Measurements from ENCODE around the gene ZDHHC3.
"Not testable (repeated sequence)": the region's sequence is repeated elsewhere in the genome, so short reads cannot be mapped to it uniquely, and the experiment has no call there.

Gene ZDHHC3

DNA sequence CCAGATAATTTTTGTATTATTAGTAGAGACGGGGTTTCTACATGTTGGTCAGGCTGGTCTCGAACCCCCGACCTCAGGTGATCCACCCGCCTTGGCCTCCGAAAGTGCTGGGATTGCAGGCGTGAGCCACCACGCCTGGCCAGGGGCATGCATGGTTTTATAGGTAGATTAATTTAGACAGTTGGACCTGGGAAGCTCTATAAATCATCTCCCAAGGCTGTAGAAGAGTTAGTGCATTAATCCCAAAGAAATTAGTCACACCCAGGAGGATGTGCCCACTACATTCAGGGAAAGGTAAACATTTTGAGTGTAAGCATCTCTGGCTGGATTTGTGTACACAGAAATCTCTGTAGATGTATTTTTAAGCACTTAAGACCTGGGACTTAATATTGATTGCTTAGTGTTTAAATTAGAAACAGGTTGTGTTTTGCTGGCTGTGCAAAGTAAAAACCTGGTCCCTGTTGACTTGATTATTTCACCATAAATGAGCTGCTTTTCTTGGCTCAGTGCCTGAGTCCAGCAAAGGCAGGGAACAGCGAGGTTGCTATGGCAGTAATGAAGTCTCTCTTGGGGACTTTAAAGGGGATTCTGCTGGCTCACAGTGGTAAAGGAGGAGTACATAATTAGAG lies 19.3 kb upstream of the ZDHHC3 start:
- DNase-seq (ENCODE audit: low read depth): no peak

GRCh38 chr3:44993471-44994205 lies 17.7 kb upstream of the ZDHHC3 start:
- no peak for DNase-seq (ENCODE audit: low read depth)

DNA sequence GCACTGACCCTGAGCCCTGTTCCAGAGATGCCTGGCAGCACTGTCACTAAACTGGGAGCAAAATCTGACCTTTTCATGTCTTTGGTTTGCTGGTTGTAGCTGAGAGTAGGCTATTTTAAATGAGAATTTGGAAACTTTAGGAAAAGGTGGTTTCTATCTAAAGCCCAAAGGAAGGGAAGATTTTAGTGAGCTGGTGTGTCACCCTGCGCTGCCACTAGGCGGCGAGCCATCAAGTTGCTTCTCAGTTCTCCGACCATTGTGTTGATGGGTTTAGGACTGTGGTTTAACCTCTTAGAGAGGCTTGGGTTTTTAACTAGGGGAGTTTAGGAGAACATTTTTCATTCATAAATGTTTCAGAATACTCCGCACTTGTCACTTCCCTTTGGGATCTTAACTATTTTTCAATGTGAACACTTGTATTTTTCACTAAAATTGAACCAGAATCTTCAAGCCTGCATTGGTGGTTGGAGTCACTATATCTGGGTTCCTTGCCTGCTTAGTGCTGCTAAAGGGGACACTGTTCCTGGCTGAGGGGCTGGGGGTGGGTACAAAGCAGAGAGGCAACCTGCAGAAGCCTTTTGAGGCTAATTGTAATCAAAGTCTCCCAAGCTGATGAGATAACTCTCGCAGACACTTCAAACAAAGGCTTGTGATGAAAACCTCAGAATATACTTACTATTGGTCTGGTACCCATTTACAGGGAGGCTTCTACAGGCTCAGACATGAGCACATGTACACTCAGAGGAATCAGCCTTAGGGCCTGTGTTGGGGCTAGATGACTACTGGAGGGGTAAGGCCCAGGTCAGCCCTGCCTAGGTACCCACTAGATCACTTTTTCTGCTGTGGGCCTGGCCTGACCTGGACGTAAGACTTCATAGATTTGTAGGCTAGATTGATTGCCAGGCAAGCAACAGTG lies 16.8 kb upstream of the ZDHHC3 start:
- DNase-seq (ENCODE audit: low read depth): no peak

GRCh38 chr3:44991326-44991725 lies 15.4 kb upstream of the ZDHHC3 start:
- no peak for DNase-seq (ENCODE audit: low read depth)

GRCh38 chr3:44989636-44990373 lies 13.8 kb upstream of the ZDHHC3 start:
- no peak for DNase-seq (ENCODE audit: low read depth)

DNA sequence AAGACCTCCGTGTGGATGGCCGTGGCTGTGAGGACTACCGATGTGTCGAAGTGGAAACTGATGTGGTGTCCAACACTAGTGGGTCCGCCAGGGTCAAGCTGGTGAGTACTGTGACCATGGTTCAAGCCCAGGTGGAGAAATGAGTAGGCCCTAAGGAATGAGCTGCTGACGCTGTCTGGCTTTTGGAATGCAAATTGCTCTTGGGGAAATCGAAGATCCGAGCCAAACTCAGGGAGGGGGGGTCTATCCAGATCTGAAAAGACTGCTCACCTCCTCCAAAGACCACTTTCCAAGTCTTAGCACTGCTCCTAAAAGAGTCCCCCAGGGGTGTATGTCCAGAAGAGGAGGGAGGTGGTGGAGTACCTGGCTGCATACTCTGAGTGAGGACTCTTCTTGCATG lies 13.2 kb upstream of the ZDHHC3 start:
- DNase-seq (ENCODE audit: low read depth): no peak

DNA sequence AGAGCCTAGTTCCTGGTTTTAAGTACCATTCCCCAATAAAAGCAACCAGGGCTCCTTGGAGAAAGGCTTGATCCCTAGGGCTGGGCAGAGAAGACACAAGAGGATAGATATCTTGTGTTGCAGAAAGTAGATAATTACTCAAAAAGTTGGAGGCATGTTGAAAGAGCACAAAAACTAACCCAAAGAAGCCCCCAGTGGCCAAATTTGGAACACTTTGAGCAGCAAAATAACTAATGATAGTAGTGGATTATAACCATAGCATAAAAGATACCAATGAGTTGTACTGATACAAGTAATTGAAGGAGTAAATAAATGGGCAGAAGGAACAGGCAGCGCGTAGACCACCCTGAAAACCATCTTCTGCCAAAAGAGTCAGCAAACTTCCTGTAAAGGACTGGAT lies 12.1 kb upstream of the ZDHHC3 start:
- no peak for DNase-seq (ENCODE audit: low read depth)

DNA sequence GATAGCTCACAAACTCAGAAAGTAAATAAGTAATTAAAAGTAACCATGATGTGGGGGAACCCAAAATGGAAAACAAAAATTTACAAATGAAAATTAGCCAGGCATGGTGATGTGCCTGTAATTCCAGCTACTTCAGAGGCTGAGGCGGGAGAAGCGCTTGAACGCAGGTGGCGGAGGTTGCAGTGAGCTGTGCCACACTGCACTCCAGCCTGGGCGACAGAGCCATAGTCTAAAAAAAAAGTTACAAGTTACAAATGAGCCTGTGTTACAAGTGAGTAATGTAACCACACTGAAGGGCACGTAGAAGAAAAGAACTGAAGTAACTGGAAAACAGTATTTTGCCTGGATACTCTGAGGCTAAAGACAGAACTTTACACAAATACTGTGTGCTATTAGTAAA lies 11.4 kb upstream of the ZDHHC3 start:
- no peak for DNase-seq (ENCODE audit: low read depth)

GRCh38 chr3:44986330-44986729 lies 10.4 kb upstream of the ZDHHC3 start:
- DNase-seq (ENCODE audit: low read depth): not testable (repeated sequence)

GRCh38 chr3:44984335-44984734 lies 8.4 kb upstream of the ZDHHC3 start:
- no peak for DNase-seq (ENCODE audit: low read depth)

DNA sequence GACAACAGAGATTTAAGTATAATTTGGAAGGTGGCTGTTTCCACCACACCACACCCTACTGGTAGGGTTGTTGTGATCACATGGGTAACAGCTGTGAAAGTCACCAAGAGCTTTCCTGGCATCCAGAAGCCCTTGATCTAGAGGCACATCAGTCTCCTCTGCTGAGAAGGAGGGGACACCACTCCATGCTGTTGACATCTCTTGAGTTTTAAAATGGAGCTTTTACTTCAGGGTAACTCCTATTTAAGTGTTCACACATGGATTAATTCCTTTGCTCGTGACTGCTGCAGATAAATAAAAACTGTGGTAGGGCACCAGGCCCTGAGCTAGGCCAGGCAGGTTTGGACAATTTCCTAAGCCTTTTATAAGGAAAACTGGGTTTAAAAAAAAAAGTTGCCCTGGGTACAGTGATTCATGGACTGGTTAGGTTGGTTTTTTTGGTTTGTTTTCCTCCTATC lies 7.5 kb upstream of the ZDHHC3 start:
- no peak for DNase-seq (ENCODE audit: low read depth)

DNA sequence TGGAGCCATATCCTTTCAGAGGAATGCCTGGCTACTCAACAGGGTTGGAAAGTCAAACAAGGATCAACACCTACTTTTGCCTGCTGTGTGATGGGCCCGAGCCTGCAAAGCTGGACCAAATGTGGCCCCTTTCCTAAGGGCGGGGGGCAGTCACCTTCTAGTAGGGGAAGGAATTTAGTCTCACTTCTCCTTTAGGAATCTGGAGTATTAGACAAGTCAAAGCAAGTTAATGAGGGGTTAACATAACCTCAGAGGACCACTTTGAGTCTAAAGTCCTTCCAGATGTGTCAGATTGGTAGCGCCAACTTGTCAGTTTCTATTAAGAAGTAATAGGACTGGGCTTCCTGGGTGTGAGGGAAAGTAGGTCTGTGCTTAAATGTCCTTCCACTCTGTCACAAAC lies 6.8 kb upstream of the ZDHHC3 start:
- DNase-seq (ENCODE audit: low read depth): no peak

GRCh38 chr3:44981751-44982150 lies 5.8 kb upstream of the ZDHHC3 start:
- DNase-seq (ENCODE audit: low read depth): no peak

- DNase-seq (ENCODE audit: low read depth): no peak
Observed at GRCh38 chr3:44981220-44981619, 5.2 kb upstream of the ZDHHC3 start.

DNA sequence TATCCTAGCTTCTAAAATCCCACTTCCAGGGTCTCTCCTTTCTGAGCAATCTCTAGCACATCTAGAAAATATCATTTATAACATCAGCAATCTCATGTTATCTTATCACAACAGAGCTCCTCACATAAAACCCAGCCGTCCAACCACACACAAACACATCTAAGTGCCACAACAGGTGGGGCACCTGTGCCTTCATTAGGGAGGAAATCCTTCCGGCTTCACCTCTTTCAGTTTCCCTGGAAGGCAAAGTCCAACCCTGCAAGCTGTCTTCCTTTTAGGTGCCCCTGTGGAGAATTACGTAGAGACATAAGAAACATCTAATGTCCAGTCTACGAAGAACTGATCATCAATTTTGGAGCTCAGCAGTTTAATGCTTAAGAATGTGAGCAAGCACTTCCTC lies 1.6 kb downstream of the ZDHHC3 start:
- DNase-seq (ENCODE audit: low read depth): no peak

DNA sequence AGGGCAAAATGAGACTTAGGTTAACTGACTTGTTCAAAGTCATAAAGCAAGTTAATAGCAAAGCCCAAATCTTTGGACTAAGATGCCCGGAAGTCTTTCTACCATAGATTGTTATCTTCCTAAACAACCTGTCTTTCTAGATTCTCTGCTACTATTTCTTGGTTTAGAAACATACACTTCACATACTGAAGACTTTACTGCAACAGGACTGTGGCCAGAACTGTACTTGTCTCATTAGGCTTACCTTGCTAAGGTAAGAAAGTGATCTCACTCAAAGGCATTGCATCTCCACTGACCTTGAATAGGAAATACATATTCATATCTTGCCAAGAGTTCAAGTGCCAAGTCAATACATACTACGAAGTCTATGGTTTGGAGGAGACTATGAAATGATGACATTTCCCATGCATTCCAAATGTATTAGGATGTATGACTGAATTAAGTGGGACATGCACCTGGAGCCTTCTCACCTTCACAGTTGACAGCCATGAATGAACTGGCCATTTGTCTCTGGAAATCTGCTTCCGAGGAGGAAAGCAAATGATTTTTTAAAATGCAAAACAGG lies 5.0 kb downstream of the ZDHHC3 start:
- DNase-seq (ENCODE audit: low read depth): no peak

GRCh38 chr3:44969828-44970179 lies 6.2 kb downstream of the ZDHHC3 start:
- DNase-seq (ENCODE audit: low read depth): no peak

GRCh38 chr3:44969154-44969827 lies 6.7 kb downstream of the ZDHHC3 start:
- no peak for DNase-seq (ENCODE audit: low read depth)

- DNase-seq (ENCODE audit: low read depth): no peak
Observed at GRCh38 chr3:44968447-44968858, 7.5 kb downstream of the ZDHHC3 start.

GRCh38 chr3:44966795-44967278 lies 9.1 kb downstream of the ZDHHC3 start:
- no peak for DNase-seq (ENCODE audit: low read depth)

DNA sequence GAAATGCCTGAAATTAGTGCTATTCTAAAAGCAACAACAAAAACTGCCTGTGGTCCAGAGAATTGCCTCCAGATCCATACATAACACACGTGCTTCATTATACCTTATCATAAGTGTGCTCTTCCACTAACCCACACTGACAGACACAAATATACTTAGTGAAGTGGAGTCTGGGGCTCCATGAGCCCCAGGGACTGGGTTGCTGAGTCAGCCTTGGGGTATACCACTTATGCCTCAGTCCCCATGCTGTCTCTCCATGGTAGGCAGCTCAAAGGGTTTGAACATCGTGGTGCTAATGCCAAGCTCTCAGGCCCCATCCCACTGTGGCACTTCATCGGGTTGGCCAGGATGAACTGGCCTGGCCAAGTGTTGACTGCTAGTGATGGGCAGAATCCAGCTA lies 10.8 kb downstream of the ZDHHC3 start:
- no peak for DNase-seq (ENCODE audit: low read depth)
